NCI-H524 treated with DMSO at 0.1 percent for 48 hours (cell line): ENCODE data around the gene BAK1.

ENCODE experiments used
- DNase-seq: peaks from one replicate; lab custom pipeline; 2025; lab: John Stamatoyannopoulos, UW

BAK1 gene

GRCh38 chr6:33579828-33580714 lies at the start of gene BAK1:
BAK1 (minus strand) TSS chr6:33580276; CDS start chr6:33577604, 2,672 bp downstream.
- DNase-seq: peak; percentile 56

GRCh38 chr6:33628401-33628964 lies 48.4 kb upstream of the BAK1 start:
- no peak for DNase-seq

GRCh38 chr6:33627876-33628275 lies 47.8 kb upstream of the BAK1 start:
- no peak for DNase-seq

GRCh38 chr6:33624856-33625255 lies 44.8 kb upstream of the BAK1 start:
- DNase-seq: no peak

- no peak for DNase-seq
Measured at GRCh38 chr6:33623895-33624381, 43.9 kb upstream of the BAK1 start.

GRCh38 chr6:33622456-33623431 lies 42.7 kb upstream of the BAK1 start:
- no peak for DNase-seq

DNA sequence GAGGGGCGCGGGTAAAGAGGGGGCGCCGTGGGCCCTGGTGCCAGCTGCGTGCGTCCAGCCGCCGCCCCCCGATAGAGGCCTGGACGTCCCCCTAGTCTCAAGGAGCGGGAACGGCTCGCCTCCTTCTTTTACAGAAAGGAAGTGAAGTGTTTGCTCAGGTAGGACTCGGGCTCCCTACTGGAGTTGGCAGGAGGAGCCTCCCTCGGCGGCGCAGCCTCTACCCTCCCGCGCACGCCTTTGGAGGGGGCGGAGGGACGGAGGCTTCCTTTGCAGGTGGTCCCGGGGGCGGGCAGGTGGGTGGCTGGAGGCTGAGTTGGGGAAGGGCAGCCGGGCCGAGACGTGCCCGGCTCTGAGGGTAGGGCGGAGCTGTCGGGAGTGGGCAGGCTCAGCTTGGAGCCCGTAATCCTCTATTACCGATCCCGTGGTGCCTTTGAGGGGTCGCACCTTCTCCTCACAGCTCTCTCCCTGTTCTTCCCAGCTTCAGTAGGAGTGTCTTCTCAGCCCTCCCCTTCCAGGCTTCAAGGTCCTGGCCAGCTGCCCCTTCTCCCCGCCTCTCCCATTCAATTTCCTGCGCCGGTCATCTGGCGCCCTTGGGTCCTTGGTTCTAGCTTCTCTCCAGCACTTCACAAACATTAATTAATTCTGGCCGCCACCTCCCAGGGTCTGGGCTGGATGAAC lies 41.8 kb upstream of the BAK1 start:
- no peak for DNase-seq

GRCh38 chr6:33620856-33621710 lies 41.0 kb upstream of the BAK1 start, which contains the start of gene ITPR3:
ITPR3 (plus strand) TSS chr6:33621322; CDS start chr6:33621603, 281 bp downstream.
- no peak for DNase-seq

- no peak for DNase-seq
Measured at GRCh38 chr6:33620158-33620855, 40.2 kb upstream of the BAK1 start.

DNA sequence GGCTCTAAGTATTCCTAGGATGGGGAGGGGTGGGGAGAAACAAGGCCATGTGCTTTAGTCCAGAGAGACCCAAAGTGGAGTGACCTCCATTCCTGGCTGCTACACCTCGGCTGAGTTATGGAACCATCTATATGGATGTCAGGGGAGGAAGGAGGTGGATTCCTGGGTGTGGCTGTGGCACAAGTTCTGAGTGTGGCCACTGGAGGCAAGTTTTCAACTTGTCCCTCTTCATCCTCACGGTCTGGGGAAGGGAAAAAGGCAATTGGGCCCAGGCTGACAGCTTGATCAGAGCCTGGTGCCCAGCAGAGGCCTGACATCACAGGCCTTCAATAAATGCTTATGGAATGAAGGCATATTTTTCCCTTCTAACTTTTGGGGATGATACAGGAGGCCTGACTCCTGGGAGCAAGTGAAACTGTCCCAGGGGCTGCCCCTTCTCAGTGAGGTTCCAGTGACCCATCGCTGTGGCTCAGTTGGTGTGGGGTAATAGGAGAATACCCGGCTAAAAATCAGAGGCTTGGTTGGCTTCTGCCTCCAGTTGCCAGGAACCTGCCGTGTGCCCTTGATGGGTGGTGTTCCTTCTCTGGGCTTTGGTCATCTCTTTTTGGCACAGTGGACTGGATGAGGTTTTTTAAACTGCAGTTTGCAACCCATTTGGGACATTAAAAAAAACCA lies 39.2 kb upstream of the BAK1 start:
- DNase-seq: no peak

GRCh38 chr6:33616913-33617312 lies 36.8 kb upstream of the BAK1 start:
- DNase-seq: no peak

DNA sequence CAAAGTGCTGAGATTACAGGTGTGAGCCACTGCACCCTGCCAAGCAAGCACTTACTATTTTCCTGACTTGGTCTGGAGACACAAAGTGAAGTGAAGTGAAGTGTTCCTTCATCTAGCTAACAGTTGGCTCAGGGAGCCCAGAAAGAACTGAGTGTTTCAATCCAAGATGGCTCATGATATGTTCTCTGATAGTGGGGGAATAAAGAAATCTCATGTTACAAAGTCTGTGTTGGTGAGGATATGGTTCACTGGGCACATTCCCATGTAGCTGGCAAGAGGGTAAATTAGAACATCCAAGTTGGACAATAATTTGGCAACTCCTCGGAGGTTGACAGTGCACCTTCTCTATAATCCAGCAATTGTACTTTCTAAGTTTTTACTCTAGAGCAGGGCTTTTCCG lies 36.0 kb upstream of the BAK1 start:
- no peak for DNase-seq

GRCh38 chr6:33613795-33614168 lies 33.7 kb upstream of the BAK1 start:
- no peak for DNase-seq

DNA sequence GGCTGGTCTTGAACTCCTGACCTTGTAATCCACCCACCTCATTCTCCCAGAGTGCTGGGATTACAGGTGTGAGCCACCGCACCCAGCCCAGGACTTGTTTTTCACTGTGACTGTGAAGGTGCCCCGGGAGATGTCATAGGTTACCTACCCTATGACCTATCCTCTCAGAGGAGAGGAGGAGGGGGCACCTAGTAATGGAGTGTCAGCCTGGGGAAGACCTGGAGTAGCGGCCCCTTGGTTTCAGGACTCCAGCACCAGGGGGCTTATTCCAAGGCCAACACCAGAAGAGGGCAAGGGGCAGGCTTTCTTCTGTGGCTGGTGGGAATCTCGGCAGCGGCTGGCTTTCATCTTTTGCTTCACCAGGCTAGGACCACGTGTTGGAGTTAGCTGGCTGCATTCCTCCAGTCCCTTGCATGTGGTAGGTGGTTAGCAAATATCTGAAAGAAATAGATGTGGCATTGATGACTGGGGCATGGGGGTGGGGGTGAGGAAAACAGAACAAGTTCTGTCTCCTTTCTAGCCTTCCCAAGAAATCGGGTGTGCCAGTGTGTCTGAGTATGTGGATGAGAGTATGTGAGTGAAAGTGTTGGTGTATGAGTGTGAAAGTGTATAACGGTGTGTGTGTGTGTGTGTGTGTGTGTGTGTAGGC lies 33.2 kb upstream of the BAK1 start:
- DNase-seq: no peak

GRCh38 chr6:33610779-33611732 lies 31.0 kb upstream of the BAK1 start:
- DNase-seq: no peak

GRCh38 chr6:33610067-33610466 lies 30.0 kb upstream of the BAK1 start:
- no peak for DNase-seq

DNA sequence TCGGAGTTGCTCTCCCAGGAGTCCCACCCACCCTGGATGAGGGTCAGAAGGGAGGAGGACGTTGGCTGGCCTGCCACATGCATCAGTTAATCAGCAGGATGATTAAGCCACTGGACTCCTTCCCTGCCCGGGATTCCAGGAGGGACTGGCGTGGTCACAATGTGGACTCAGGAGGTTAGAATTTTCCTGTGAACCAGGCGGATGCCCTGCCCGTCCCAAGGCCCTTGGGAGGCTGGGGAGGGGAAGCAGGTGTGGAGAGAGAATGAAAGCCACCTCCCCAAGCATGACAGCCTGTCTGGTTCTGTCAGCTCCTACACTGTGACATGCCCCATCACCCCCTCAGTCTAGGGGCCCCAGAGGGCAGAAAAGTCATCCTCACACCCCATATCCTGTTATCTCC lies 29.5 kb upstream of the BAK1 start:
- DNase-seq: no peak

GRCh38 chr6:33609019-33609418 lies 28.9 kb upstream of the BAK1 start:
- DNase-seq: no peak
